ENCODE measurements around the gene OR1N1.
"Not testable (repeated sequence)": the region's sequence is repeated elsewhere in the genome, so short reads cannot be mapped to it uniquely, and the experiment has no call there.

DNA sequence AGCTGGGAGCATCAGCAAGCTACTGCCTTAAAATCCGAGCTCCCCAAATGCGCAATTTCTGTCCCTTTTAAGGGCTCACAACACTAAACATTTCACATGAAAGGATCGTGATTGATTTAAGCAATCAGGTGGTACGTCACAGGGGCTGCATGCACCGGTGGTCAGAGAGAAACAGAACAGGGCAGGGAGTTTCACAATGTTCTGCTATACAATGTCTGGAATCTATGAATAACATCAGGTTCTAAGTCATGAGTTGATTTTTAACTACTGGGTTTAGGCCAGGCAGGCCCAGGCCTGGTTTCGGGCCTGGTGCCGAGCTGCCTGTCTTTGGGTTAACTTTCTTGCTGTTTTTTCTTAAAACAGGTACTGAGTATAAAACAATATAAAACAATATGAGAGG lies 10.0 kb upstream of the OR1N1 start:
- TF ChIP-seq NFE2L2 (IDR thresholded peaks at IDR 0.05; ENCODE audit: low read depth, low read length); POLR2A (IDR thresholded peaks at IDR 0.05; ENCODE audit: low read depth, low read length); MAFK (IDR thresholded peaks at IDR 0.05; ENCODE audit: low read depth, low read length); RFX5 (IDR thresholded peaks at IDR 0.05; ENCODE audit: low read depth, low read length); RCOR1 (IDR thresholded peaks at IDR 0.05; ENCODE audit: insufficient replicate concordance, low read length); RAD21 (IDR thresholded peaks at IDR 0.05; ENCODE audit: low read length): not testable (repeated sequence)
- TF ChIP-seq, protein P1, sequence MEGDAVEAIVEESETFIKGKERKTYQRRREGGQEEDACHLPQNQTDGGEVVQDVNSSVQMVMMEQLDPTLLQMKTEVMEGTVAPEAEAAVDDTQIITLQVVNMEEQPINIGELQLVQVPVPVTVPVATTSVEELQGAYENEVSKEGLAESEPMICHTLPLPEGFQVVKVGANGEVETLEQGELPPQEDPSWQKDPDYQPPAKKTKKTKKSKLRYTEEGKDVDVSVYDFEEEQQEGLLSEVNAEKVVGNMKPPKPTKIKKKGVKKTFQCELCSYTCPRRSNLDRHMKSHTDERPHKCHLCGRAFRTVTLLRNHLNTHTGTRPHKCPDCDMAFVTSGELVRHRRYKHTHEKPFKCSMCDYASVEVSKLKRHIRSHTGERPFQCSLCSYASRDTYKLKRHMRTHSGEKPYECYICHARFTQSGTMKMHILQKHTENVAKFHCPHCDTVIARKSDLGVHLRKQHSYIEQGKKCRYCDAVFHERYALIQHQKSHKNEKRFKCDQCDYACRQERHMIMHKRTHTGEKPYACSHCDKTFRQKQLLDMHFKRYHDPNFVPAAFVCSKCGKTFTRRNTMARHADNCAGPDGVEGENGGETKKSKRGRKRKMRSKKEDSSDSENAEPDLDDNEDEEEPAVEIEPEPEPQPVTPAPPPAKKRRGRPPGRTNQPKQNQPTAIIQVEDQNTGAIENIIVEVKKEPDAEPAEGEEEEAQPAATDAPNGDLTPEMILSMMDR (conservative IDR thresholded peaks at IDR 0.05; ENCODE audit: low read depth, low read length) = not testable (repeated sequence)
- TF ChIP-seq, protein P2, sequence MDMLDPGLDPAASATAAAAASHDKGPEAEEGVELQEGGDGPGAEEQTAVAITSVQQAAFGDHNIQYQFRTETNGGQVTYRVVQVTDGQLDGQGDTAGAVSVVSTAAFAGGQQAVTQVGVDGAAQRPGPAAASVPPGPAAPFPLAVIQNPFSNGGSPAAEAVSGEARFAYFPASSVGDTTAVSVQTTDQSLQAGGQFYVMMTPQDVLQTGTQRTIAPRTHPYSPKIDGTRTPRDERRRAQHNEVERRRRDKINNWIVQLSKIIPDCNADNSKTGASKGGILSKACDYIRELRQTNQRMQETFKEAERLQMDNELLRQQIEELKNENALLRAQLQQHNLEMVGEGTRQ (IDR thresholded peaks at IDR 0.05; ENCODE audit: low read depth, low read length) = not testable (repeated sequence)
